Measurements from ENCODE around the gene MLLT1.

- TF ChIP-seq, protein P1, sequence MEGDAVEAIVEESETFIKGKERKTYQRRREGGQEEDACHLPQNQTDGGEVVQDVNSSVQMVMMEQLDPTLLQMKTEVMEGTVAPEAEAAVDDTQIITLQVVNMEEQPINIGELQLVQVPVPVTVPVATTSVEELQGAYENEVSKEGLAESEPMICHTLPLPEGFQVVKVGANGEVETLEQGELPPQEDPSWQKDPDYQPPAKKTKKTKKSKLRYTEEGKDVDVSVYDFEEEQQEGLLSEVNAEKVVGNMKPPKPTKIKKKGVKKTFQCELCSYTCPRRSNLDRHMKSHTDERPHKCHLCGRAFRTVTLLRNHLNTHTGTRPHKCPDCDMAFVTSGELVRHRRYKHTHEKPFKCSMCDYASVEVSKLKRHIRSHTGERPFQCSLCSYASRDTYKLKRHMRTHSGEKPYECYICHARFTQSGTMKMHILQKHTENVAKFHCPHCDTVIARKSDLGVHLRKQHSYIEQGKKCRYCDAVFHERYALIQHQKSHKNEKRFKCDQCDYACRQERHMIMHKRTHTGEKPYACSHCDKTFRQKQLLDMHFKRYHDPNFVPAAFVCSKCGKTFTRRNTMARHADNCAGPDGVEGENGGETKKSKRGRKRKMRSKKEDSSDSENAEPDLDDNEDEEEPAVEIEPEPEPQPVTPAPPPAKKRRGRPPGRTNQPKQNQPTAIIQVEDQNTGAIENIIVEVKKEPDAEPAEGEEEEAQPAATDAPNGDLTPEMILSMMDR (IDR thresholded peaks at IDR 0.05 in 4 of 5, conservative IDR thresholded peaks at IDR 0.05 in 1 of 5) = no peak
- no peak for TF ChIP-seq POLR2A (IDR thresholded peaks at IDR 0.05)
These were observed 58.4 kb downstream of the MLLT1 start for GRCh38 chr19:6221220-6221877.

Measured in gastrocnemius medialis (tissue), 4 donors.